Mesothelial cell of epicardium (in vitro differentiated cells): ENCODE measurements around the gene PIGU. TPM values are rescaled to one million over a fixed set of nuclear protein-coding genes. Genes with fewer than 3 reads are reported as not detected.
A peak's percentile ranks its signal among the peaks of the same experiment; 100 is the strongest.
"Not testable (repeated sequence)": the region's sequence is repeated elsewhere in the genome, so short reads cannot be mapped to it uniquely, and the experiment has no call there.

Experiments used
- DNase-seq, 2 experiments: peaks; one replicate each; pipeline ENCODE4 v3.0.0; 2021; ENCODE audit warnings: low spot score in 2 of 2; ENCODE audit not compliant: unreplicated experiment in 2 of 2
- H3K27ac Mint-ChIP-seq: 2 replicates; pipeline ENCODE4 v1.8.0; 2021; ENCODE audit warnings: mixed read lengths
- H3K27me3 Mint-ChIP-seq: 2 replicates; pipeline ENCODE4 v1.8.0; 2021; ENCODE audit warnings: low read depth, mixed read lengths
- H3K36me3 Mint-ChIP-seq: 2 replicates; pipeline ENCODE4 v1.8.0; 2021; ENCODE audit warnings: mixed read lengths
- H3K4me1 Mint-ChIP-seq: 2 replicates; pipeline ENCODE4 v1.8.0; 2021; ENCODE audit warnings: mixed read lengths
- H3K4me3 Mint-ChIP-seq: 2 replicates; pipeline ENCODE4 v1.8.0; 2021; ENCODE audit warnings: mild to moderate bottlenecking, moderate library complexity, mixed read lengths
- H3K9me3 Mint-ChIP-seq: 2 replicates; pipeline ENCODE4 v1.8.0; 2021; ENCODE audit warnings: mixed read lengths
- CTCF ChIP-seq: fragments of 200-600 bp; sonication (generic); IDR thresholded peaks from one replicate; pipeline ENCODE4 v1.5.0; 2021; ENCODE audit warnings: antibody characterized with exemption; ENCODE audit not compliant: unreplicated experiment
- total RNA-seq: library from RNA; stranded (reverse); gene quantifications from 3 replicates; pipeline ENCODE4 v1.2.1, GENCODE V29; 2021

PIGU gene
- 31.7 to 34.1 TPM (median 32.6 TPM) in 3 replicates for total RNA-seq

- no peak for TF ChIP-seq CTCF
- H3K36me3 Mint-ChIP-seq = no peaks in the 10 kb centered on the region
- H3K4me1 Mint-ChIP-seq = peaks cover 16% of the 10 kb centered on the region
- DNase-seq = peak; percentile 92 to 96
- peak within 1 kb of the TSS; percentile 98 for H3K27ac Mint-ChIP-seq
- no peaks in the 10 kb centered on the region for H3K9me3 Mint-ChIP-seq
- peak within 1 kb of the TSS; percentile 90 for H3K4me3 Mint-ChIP-seq
- no peaks in the 10 kb centered on the region for H3K27me3 Mint-ChIP-seq
Observed at GRCh38 chr20:34676642-34677373, at the start of gene PIGU. Gene PIGU (minus strand): TSS chr20:34677092. CDS start chr20:34677085, 7 bp downstream.

GRCh38 chr20:34724172-34724571 is 47.3 kb upstream of the PIGU start:
- Mint-ChIP-seq H3K4me3 (no peak overlapping the region), H3K9me3 (no peaks in the 10 kb centered on the region), H3K27me3 (no peaks in the 10 kb centered on the region), H3K4me1 (no peaks in the 10 kb centered on the region), H3K36me3 (peaks cover 24% of the 10 kb centered on the region), H3K27ac (no peak overlapping the region)
- TF ChIP-seq CTCF = no peak
- no peak for DNase-seq

- H3K9me3 Mint-ChIP-seq, H3K27ac Mint-ChIP-seq, DNase-seq, H3K4me1 Mint-ChIP-seq, H3K4me3 Mint-ChIP-seq, H3K27me3 Mint-ChIP-seq: not testable (repeated sequence)
- peaks cover 29% of the 10 kb centered on the region for H3K36me3 Mint-ChIP-seq
Observed at GRCh38 chr20:34722560-34722959, 45.7 kb upstream of the PIGU start.

GRCh38 chr20:34720266-34720665 is 43.4 kb upstream of the PIGU start:
- Mint-ChIP-seq H3K36me3 (peaks cover 17% of the 10 kb centered on the region), H3K27me3 (no peaks in the 10 kb centered on the region), H3K4me3 (no peak overlapping the region), H3K9me3 (no peaks in the 10 kb centered on the region), H3K27ac (no peak overlapping the region), H3K4me1 (no peaks in the 10 kb centered on the region)
- no peak for TF ChIP-seq CTCF
- DNase-seq = no peak

GRCh38 chr20:34719242-34720017 is 42.5 kb upstream of the PIGU start:
- not testable (repeated sequence) for H3K27me3 Mint-ChIP-seq, H3K4me1 Mint-ChIP-seq, H3K9me3 Mint-ChIP-seq, DNase-seq, H3K27ac Mint-ChIP-seq, H3K4me3 Mint-ChIP-seq
- peaks cover 21% of the 10 kb centered on the region for H3K36me3 Mint-ChIP-seq

GRCh38 chr20:34717230-34718095 is 40.6 kb upstream of the PIGU start:
- no peaks in the 10 kb centered on the region for H3K27me3 Mint-ChIP-seq
- peaks cover 24% of the 10 kb centered on the region for H3K36me3 Mint-ChIP-seq
- no peak overlapping the region for H3K4me3 Mint-ChIP-seq
- peaks cover 8% of the 10 kb centered on the region for H3K4me1 Mint-ChIP-seq
- no peak for DNase-seq
- no peaks in the 10 kb centered on the region for H3K9me3 Mint-ChIP-seq
- H3K27ac Mint-ChIP-seq = no peak overlapping the region
- TF ChIP-seq CTCF = no peak
